GM10248 (cell line): Measurements from ENCODE around the gene WDFY4.

ENCODE experiments used
- CTCF ChIA-PET: fragments of 300-600 bp; sonication (Branson Sonifier 250); formaldehyde crosslinking; extraction: SDS; loops from one replicate; lab custom pipeline; 2021; ENCODE audit warnings: antibody characterized with exemption; lab: Yijun Ruan, JAX
- POLR2A ChIA-PET: fragments of 350-650 bp; sonication (Branson Sonifier 250); formaldehyde crosslinking; extraction: SDS; loops from one replicate; lab custom pipeline; 2020; ENCODE audit warnings: antibody characterized with exemption; lab: Yijun Ruan, JAX
- DNase-seq: peaks from one replicate; pipeline ENCODE4 v3.0.0; 2012; ENCODE audit errors: extremely low spot score
- TF ChIP-seq, protein P1 (sequence below): IDR thresholded peaks from 2 replicates; pipeline ENCODE4 v1.5.1; 2012; ENCODE audit warnings: mild to moderate bottlenecking, low read depth; ENCODE audit errors: extremely low read depth, missing control alignments, control extremely low read depth

The WDFY4 gene

DNA sequence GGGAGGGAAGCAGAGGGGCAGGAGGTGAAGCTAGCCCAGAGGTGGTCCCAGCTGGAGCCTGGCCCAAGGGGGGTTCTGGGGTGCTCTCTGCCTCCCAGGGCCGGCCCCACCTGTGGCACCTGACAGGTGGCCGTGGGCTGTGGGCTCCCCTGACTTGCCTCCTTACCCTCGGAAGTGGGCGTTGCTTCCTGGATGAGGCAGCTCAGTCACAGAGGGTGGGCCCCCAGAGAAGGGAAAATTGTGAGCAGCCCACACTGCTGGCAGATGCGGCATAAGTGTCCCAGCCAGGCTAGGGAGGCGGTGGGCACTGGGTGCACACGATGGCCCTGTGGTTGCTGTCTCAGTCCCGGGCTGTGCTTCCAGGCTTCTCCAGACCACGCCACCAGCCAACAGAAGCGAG is 136.0 kb downstream of the WDFY4 start:
- POLR2A ChIA-PET: no interaction called here
- TF ChIP-seq, protein P1, sequence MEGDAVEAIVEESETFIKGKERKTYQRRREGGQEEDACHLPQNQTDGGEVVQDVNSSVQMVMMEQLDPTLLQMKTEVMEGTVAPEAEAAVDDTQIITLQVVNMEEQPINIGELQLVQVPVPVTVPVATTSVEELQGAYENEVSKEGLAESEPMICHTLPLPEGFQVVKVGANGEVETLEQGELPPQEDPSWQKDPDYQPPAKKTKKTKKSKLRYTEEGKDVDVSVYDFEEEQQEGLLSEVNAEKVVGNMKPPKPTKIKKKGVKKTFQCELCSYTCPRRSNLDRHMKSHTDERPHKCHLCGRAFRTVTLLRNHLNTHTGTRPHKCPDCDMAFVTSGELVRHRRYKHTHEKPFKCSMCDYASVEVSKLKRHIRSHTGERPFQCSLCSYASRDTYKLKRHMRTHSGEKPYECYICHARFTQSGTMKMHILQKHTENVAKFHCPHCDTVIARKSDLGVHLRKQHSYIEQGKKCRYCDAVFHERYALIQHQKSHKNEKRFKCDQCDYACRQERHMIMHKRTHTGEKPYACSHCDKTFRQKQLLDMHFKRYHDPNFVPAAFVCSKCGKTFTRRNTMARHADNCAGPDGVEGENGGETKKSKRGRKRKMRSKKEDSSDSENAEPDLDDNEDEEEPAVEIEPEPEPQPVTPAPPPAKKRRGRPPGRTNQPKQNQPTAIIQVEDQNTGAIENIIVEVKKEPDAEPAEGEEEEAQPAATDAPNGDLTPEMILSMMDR: no peak
- CTCF ChIA-PET: interaction anchor here (1.3 to 1.8 kb wide), 3 partner anchors 13 to 56 kb away, joined by 3 to 6 read pairs (median 3); no protein-coding TSS in a partner anchor
- no peak for DNase-seq

DNA sequence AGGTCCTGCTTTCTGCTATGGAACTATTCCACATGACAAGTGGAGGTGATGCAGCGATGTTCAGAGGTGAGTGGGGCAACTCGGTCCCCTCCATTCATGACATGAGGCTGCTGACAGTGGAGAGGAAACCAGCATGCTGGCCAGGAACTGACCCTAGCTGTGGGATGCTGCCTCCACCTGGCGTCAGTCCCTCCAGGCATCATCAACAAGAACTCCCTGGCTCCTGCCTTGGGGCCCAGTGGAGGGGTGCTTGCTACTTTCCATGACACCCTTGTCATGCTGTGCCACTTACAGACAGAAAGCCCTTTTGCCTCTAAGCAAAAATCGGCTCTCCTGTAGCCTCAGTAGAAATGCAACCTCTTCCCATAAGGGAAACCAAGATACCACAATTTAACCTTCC is 136.4 kb downstream of the WDFY4 start:
- TF ChIP-seq, protein P1: no peak
- CTCF ChIA-PET: interaction anchor here (1.8 kb wide), 1 partner anchor 13 kb away, joined by 6 read pairs; no protein-coding TSS in a partner anchor
- DNase-seq: no peak
- POLR2A ChIA-PET: no interaction called here

DNA sequence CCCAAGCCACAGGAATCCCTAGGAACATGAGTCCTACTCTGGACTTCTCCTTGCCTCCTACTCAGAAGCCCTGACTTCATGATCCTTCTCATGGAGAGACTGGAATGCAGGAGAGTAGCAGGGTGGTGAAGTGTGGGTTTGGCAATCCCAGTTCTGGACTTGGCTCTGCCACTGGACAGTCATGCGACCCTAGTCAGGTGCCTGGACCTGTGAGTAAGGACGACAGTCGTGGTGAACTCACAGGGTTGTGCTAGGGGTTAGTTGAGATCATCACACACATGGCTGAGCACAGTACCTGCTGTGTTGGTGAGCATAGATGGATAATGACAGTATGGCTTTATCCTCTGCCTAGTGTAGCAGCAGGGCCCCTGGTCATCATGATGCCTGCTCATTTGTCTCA is 137.0 kb downstream of the WDFY4 start:
- ChIA-PET POLR2A (no interaction called here), CTCF (interaction anchor here (1.5 to 1.8 kb wide), 2 partner anchors 10 to 14 kb away, joined by 4 to 6 read pairs; no protein-coding TSS in a partner anchor)
- DNase-seq: no peak
- TF ChIP-seq, protein P1: no peak

DNA sequence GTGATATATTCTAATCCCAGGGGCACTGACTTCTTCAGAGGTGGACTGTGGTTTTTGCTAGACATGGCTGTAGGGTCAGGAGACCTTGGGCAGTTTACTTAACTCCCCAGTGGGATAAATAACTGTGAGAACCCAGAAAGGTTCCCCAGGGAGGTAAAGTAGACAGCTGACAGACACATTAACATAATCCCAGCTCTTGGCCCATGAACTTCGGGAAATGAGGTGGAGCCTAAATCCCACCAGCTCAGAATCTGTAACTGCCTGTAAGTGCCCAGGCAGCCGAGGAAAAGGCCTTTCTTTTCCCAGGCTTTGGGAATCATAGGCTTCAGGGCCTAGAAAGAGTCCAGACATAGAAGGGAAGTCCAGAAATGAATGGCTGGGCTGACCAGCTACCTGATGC is 149.0 kb downstream of the WDFY4 start:
- CTCF ChIA-PET: interaction anchor here (0.8 to 1.7 kb wide), 5 partner anchors 8 to 176 kb away, joined by 3 to 6 read pairs (median 4); no protein-coding TSS in a partner anchor
- TF ChIP-seq, protein P1: no peak
- POLR2A ChIA-PET: no interaction called here
- DNase-seq: no peak

DNA sequence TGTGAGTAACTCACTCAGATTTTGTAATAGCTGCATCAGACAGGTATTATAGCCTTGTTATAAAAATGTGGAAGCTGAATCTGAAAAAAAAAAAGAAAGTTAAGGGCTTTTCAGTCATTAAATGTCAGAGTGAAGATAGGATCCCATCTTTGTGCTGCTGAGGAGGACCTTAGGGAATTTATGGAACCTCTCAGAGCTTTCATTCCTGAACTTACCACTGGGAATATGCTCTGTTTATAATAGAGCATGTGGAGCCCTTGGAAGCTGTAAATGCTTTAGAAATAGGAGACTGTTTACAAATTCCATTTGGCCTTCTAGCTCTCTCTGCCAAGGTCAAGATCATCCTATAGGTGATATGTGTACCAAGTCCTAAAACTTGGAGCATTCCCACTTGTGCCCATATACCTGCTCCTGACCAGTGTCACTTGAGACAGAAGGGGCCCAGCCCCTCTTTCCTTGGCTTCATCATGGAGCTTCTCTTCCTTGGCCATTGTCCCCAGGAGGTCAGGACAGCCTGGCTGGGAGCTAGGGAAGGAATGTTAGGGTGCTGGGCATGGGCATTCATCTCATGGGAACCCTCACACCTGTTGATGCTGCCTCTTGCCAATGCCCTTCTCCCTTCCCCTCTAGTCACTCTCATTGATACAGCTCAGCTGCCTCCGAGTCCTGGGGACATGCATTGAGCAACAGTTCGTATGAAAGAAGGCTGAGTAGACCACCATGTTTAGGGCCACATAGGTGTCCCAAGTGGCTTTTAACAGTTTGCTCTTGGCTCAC is 149.7 kb downstream of the WDFY4 start:
- POLR2A ChIA-PET: no interaction called here
- no peak for DNase-seq
- TF ChIP-seq, protein P1: no peak
- CTCF ChIA-PET: interaction anchor here (0.8 to 1.6 kb wide), 6 partner anchors 10 to 176 kb away, joined by 3 to 7 read pairs (median 4); no protein-coding TSS in a partner anchor

DNA sequence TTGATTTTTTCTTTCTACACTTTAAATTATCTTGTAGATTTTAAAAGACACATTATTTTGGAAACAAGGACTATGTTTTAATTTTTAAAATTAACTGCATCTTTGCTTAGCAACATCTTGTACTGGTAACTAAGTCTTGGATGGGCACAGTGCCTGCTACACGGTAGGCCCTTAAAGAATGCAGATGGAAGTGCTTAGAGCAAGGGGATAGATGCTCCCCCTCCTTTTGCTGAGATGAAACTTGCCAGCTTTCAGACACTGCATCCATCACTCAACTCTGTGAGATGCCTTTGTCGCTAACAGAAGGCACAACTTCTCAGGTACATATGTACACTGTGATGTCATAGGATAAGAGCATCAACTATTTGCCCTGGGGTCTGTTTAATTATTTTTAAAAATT is 151.1 kb downstream of the WDFY4 start:
- DNase-seq: no peak
- TF ChIP-seq, protein P1: no peak
- ChIA-PET CTCF (no interaction called here), POLR2A (no interaction called here)
